HG03135 (cell line): ENCODE results near the gene ANXA1.
A peak's percentile ranks its signal among the peaks of the same experiment; 100 is the strongest.

ENCODE experiments used
- ATAC-seq: cut with Tn5 transposase; IDR thresholded peaks from one replicate; pipeline ENCODE4 v1.9.1; 2021; ENCODE audit warnings: mild to moderate bottlenecking, moderate library complexity; ENCODE audit not compliant: unreplicated experiment

Gene ANXA1, protein sequence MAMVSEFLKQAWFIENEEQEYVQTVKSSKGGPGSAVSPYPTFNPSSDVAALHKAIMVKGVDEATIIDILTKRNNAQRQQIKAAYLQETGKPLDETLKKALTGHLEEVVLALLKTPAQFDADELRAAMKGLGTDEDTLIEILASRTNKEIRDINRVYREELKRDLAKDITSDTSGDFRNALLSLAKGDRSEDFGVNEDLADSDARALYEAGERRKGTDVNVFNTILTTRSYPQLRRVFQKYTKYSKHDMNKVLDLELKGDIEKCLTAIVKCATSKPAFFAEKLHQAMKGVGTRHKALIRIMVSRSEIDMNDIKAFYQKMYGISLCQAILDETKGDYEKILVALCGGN

GRCh38 chr9:73151653-73152542 is at the start of gene ANXA1:
TSS of gene ANXA1 (plus strand) at chr9:73151865. CDS start at chr9:73158536, 6,671 bp downstream.
- no peak for ATAC-seq

- ATAC-seq, result no peak
Measured at GRCh38 chr9:73104342-73104741, 47.3 kb upstream of the ANXA1 start.

GRCh38 chr9:73104921-73105320 is 46.7 kb upstream of the ANXA1 start:
- no peak for ATAC-seq

GRCh38 chr9:73107489-73108069 is 44.1 kb upstream of the ANXA1 start:
- ATAC-seq, result peak; percentile 88

GRCh38 chr9:73114058-73114457 is 37.6 kb upstream of the ANXA1 start:
- ATAC-seq, result no peak

DNA sequence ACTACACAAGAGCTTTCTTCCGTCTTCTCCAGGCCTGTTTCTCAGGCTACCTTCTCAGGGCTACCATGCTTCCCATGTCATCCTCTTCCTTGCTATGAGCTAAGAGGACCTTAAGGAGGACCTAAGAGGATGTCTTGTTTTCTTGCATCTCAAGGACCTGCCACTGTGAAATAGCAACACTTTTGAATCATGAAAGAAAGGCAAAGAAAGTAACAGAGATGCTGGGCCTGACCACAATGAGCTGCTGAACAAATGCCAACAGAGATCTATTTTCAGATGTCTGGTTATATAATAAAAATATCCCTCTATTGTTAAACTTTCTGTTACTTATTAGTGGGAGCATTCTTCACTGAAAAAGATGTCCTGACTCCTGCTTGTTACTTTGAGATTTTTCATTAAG is 36.7 kb upstream of the ANXA1 start:
- no peak for ATAC-seq

DNA sequence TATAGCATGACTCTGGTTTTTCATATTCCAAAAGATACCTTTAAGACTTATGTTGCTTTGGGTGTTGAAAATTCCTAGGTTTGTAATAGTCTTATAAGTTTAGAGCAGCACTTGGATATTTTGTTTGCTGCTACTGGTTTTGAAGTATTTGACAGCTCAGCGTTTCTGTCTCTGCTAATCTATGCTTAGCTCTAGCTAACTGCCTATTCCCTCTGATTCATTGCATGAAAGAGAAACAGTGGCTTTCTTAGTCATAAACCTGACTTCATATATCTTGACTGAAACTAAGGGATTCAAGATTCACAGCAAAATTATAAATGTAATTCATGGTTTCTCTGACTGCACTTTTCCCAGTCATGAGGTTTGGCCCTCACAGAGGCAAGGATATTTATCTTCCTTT is 35.6 kb upstream of the ANXA1 start:
- no peak for ATAC-seq

DNA sequence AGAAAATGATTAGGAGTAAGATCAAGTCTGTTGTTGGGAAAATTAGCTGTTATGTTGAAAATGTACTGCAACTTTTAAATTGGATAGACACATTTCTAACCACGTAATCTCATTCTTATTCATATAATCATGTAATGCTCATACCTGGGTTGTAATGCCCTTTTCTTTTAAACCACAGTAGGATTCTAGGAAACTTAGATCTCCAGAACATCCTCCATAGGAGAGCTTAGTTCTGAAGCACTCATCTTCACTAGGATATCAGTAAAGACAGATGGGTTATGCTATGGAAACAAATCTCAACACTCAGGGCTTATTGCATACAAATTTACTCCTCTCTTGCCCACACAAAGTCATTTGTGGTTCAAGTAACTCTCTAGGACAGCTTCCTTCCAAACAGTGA is 34.8 kb upstream of the ANXA1 start:
- no peak for ATAC-seq

- no peak for ATAC-seq
Measured at GRCh38 chr9:73118286-73118685, 33.4 kb upstream of the ANXA1 start.

DNA sequence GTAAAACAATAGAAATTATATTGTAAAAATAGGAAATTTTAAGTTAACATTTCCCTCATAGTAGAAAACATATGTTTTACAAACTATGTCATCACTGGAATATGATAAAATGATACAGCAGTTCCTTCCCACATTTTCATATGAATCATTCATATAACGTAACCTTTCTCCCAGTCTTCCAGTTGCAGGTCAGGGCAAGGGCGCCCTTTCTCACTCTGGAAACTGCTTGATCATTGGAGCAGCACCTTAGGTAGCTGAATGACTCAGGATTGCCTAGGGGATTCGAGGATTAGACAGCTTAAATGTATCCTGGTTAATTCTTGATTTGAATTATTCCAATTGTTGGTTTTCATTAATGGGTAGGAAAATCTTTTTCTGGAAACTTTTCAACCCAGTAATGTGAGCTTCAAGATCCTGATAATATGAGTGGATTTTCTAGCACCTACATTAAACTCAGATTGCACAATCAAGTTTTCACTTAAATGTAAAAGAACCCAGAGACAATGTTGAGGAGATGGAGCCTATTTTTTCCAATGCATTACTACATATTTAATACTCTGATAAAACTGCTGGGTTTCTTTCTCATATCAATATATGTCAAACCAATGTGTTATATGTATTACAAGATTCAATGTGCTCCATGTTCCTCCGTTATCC is 32.6 kb upstream of the ANXA1 start:
- no peak for ATAC-seq

- ATAC-seq, result no peak
Measured at GRCh38 chr9:73121375-73121935, 30.2 kb upstream of the ANXA1 start.

GRCh38 chr9:73125651-73126050 is 26.0 kb upstream of the ANXA1 start:
- ATAC-seq, result no peak

- no peak for ATAC-seq
Measured at GRCh38 chr9:73129941-73130685, 21.6 kb upstream of the ANXA1 start.

- ATAC-seq, result no peak
Measured at GRCh38 chr9:73131461-73131860, 20.2 kb upstream of the ANXA1 start.

GRCh38 chr9:73132034-73132776 is 19.5 kb upstream of the ANXA1 start:
- peak; percentile 94 for ATAC-seq

GRCh38 chr9:73133022-73133651 is 18.5 kb upstream of the ANXA1 start:
- ATAC-seq, result no peak

GRCh38 chr9:73133921-73134407 is 17.7 kb upstream of the ANXA1 start:
- ATAC-seq, result peak; percentile 53

GRCh38 chr9:73135394-73135793 is 16.3 kb upstream of the ANXA1 start:
- ATAC-seq, result no peak
